ENCODE measurements around the gene UNC80.

Gene UNC80

GRCh38 chr2:209908511-209908910, 136.9 kb downstream of the UNC80 start:
- no peak for DNase-seq (ENCODE audit: low read depth in 2 of 2)

- no peak for DNase-seq (ENCODE audit: low read depth in 2 of 2)
These were observed 139.9 kb downstream of the UNC80 start for GRCh38 chr2:209911486-209911885.

GRCh38 chr2:209913786-209914345, 142.2 kb downstream of the UNC80 start:
- DNase-seq (ENCODE audit: low read depth in 2 of 2) = no peak

GRCh38 chr2:209917154-209917771, 145.6 kb downstream of the UNC80 start:
- DNase-seq (ENCODE audit: low read depth in 2 of 2) = no peak

- no peak for DNase-seq (ENCODE audit: low read depth in 2 of 2)
These were observed 146.6 kb downstream of the UNC80 start for GRCh38 chr2:209918251-209918650.

- no peak for DNase-seq (ENCODE audit: low read depth in 2 of 2)
These were observed 150.5 kb downstream of the UNC80 start for GRCh38 chr2:209922116-209922515.

- no peak for DNase-seq (ENCODE audit: low read depth in 2 of 2)
These were observed 157.7 kb downstream of the UNC80 start for GRCh38 chr2:209929369-209929768.

- no peak for DNase-seq (ENCODE audit: low read depth in 2 of 2)
These were observed 162.2 kb downstream of the UNC80 start for GRCh38 chr2:209933499-209934483.

- no peak for DNase-seq (ENCODE audit: low read depth in 2 of 2)
These were observed 164.6 kb downstream of the UNC80 start for GRCh38 chr2:209936106-209936666.

- no peak for DNase-seq (ENCODE audit: low read depth in 2 of 2)
These were observed 166.3 kb downstream of the UNC80 start for GRCh38 chr2:209937893-209938292.

GRCh38 chr2:209938906-209939305, 167.3 kb downstream of the UNC80 start:
- DNase-seq (ENCODE audit: low read depth in 2 of 2) = no peak

- no peak for DNase-seq (ENCODE audit: low read depth in 2 of 2)
These were observed 169.3 kb downstream of the UNC80 start for GRCh38 chr2:209940936-209941335.

GRCh38 chr2:209942426-209942825, 170.8 kb downstream of the UNC80 start:
- no peak for DNase-seq (ENCODE audit: low read depth in 2 of 2)

- no peak for DNase-seq (ENCODE audit: low read depth in 2 of 2)
These were observed 171.4 kb downstream of the UNC80 start for GRCh38 chr2:209942936-209943605.

- DNase-seq (ENCODE audit: low read depth in 2 of 2) = no peak
These were observed 172.1 kb downstream of the UNC80 start for GRCh38 chr2:209943776-209944175.

GRCh38 chr2:209946539-209946938, 174.9 kb downstream of the UNC80 start:
- DNase-seq (ENCODE audit: low read depth in 2 of 2) = no peak

GRCh38 chr2:209956271-209956670, 184.6 kb downstream of the UNC80 start:
- DNase-seq (ENCODE audit: low read depth in 2 of 2) = no peak

GRCh38 chr2:209958016-209958415, 186.4 kb downstream of the UNC80 start:
- no peak for DNase-seq (ENCODE audit: low read depth in 2 of 2)

GRCh38 chr2:209960045-209960444, 188.4 kb downstream of the UNC80 start:
- DNase-seq (ENCODE audit: low read depth in 2 of 2) = no peak

- peak; percentile 23 to 27 for DNase-seq (ENCODE audit: low read depth in 2 of 2)
These were observed 189.3 kb downstream of the UNC80 start for GRCh38 chr2:209960676-209961630.

GRCh38 chr2:209965723-209966122, 194.1 kb downstream of the UNC80 start:
- no peak for DNase-seq (ENCODE audit: low read depth in 2 of 2)
